HCT116 (cell line): Measurements from ENCODE around the gene POLD2. TPM values are rescaled to one million over a fixed set of nuclear protein-coding genes. Genes with fewer than 3 reads are reported as not detected.

Experiments used
- ATAC-seq: fragments of 200-7000 bp; cut with Tn5 transposase; 2 replicates; pipeline ENCODE4 v1.9.1; 2020; ENCODE audit warnings: mild to moderate bottlenecking, moderate library complexity
- BruUV-seq: library from RNA; stranded (reverse); fragments of 400-500 nt; replicated peaks from 2 replicates; lab custom pipeline; 2021; lab: Mats Ljungman, UMichigan
- CTCF ChIA-PET: fragments of 300-600 bp; sonication (Branson Sonifier 250); formaldehyde crosslinking; loops from one replicate; lab custom pipeline; 2021; ENCODE audit warnings: antibody characterized with exemption; lab: Charles Lee
- POLR2A ChIA-PET: fragments of 300-600, 350-600 bp; sonication (Branson Sonifier 250); formaldehyde crosslinking; loops from one replicate; lab custom pipeline; 2021; ENCODE audit warnings: antibody characterized with exemption; lab: Charles Lee
- RAD21 ChIA-PET, 2 experiments: fragments of 300-600 bp; sonication (Branson Sonifier 250); formaldehyde crosslinking; loops; one replicate each; lab custom pipeline; 2023; ENCODE audit warnings: low total read pairs in 2 of 2; ENCODE audit not compliant: uncharacterized antibody in 2 of 2, unreplicated experiment in 2 of 2, low non-redundant PET in 1 of 2; lab: Charles Lee
- DNase-seq: peaks from one replicate; pipeline ENCODE4 v3.0.0-alpha.2; 2010; ENCODE audit warnings: low read depth, low spot score
- H2AFZ ChIP-seq: fragments of 200-600 bp; shearing (Covaris generic), sonication (generic); 2 replicates; pipeline ENCODE4 v1.6.1; 2017; ENCODE audit warnings: low read depth, mixed run types, mixed read lengths, antibody characterized with exemption, low read length; ENCODE audit not compliant: poor library complexity, severe bottlenecking
- H3K27ac ChIP-seq: 2 replicates; pipeline ENCODE4 v1.5.1; 2012; ENCODE audit warnings: low read depth, low read length
- H3K27me3 ChIP-seq: fragments of 200-600 bp; sonication (generic); 2 replicates; pipeline ENCODE4 v1.6.1; 2016; ENCODE audit warnings: mixed run types, low read length, mixed read lengths; ENCODE audit not compliant: insufficient read depth
- H3K36me3 ChIP-seq, 2 experiments: fragments of 200-500 bp in 1 of 2; fragments of 200-600 bp in 1 of 2; sonication (Bioruptor generic) in 1 of 2; sonication (generic) in 1 of 2; 2 replicates each; pipeline versions ENCODE4 v1.5.1 to v1.6.1; 2014 to 2016; ENCODE audit warnings: low read length in 2 of 2, inconsistent platforms in 1 of 2, mixed read lengths in 1 of 2, mixed run types in 1 of 2; ENCODE audit not compliant: insufficient read depth in 2 of 2, control insufficient read depth in 1 of 2
- H3K4me1 ChIP-seq, 2 experiments: fragments of 200-600 bp in 1 of 2; sonication (generic) in 1 of 2; 2 replicates each; pipeline versions ENCODE4 v1.5.1 to v1.6.1; 2012 to 2017; ENCODE audit warnings: low read length in 2 of 2, inconsistent platforms in 1 of 2, mild to moderate bottlenecking in 1 of 2, mixed read lengths in 1 of 2, mixed run types in 1 of 2, moderate library complexity in 1 of 2; ENCODE audit not compliant: insufficient read depth in 2 of 2, control insufficient read depth in 1 of 2
- H3K4me2 ChIP-seq: fragments of 200-600 bp; sonication (generic); 2 replicates; pipeline ENCODE4 v1.6.1; 2017; ENCODE audit warnings: mixed run types, low read length, mixed read lengths
- H3K4me3 ChIP-seq, 2 experiments: fragments of 200-600 bp in 1 of 2; sonication (generic) in 1 of 2; replicated peaks in 1 of 2; 2 replicates each; pipeline ENCODE4 v1.5.1; 2011 to 2016; ENCODE audit warnings: low read length in 2 of 2, control low read depth in 1 of 2, low read depth in 1 of 2, mild to moderate bottlenecking in 1 of 2, mixed read lengths in 1 of 2, mixed run types in 1 of 2
- H3K79me2 ChIP-seq: fragments of 200-600 bp; sonication (generic); 2 replicates; pipeline ENCODE4 v1.6.1; 2017; ENCODE audit warnings: mild to moderate bottlenecking, mixed run types, low read length, moderate library complexity, mixed read lengths; ENCODE audit not compliant: insufficient read depth
- H3K9ac ChIP-seq: fragments of 200-600 bp; sonication (generic); 2 replicates; pipeline ENCODE4 v1.6.1; 2016; ENCODE audit warnings: low read length, mixed read lengths
- H3K9me2 ChIP-seq: fragments of 200-600 bp; sonication (generic), shearing (Covaris generic); 2 replicates; pipeline ENCODE4 v1.6.1; 2017; ENCODE audit warnings: mixed run types, mild to moderate bottlenecking, moderate library complexity; ENCODE audit not compliant: insufficient read depth
- H3K9me3 ChIP-seq, 2 experiments: fragments of 200-500 bp in 1 of 2; fragments of 200-600 bp in 1 of 2; sonication (Bioruptor generic) in 1 of 2; sonication (generic) in 1 of 2; 2 replicates each; pipeline ENCODE4 v1.6.1; 2014 to 2017; ENCODE audit warnings: low read length in 2 of 2, mixed read lengths in 2 of 2, inconsistent platforms in 1 of 2, low read depth in 1 of 2, mild to moderate bottlenecking in 1 of 2, mixed run types in 1 of 2, moderate library complexity in 1 of 2; ENCODE audit not compliant: control insufficient read depth in 1 of 2, insufficient read depth in 1 of 2
- H4K20me1 ChIP-seq: fragments of 200-600 bp; sonication (generic), shearing (Covaris generic); 2 replicates; pipeline ENCODE4 v1.6.1; 2017; ENCODE audit warnings: mixed run types, mild to moderate bottlenecking, moderate library complexity; ENCODE audit not compliant: insufficient read depth
- EGR1 ChIP-seq: IDR thresholded peaks from 2 replicates; pipeline ENCODE4 v1.6.1; 2012; ENCODE audit warnings: low read depth
- JUND ChIP-seq: IDR thresholded peaks from 2 replicates; pipeline ENCODE4 v1.6.1; 2012
- POLR2A ChIP-seq: IDR thresholded peaks from 2 replicates; pipeline ENCODE4 v1.7.0; 2011; ENCODE audit warnings: borderline replicate concordance; ENCODE audit not compliant: insufficient read depth, insufficient read length; ENCODE audit errors: extremely low read depth
- SIN3A ChIP-seq: IDR thresholded peaks from 2 replicates; pipeline ENCODE4 v1.6.1; 2012; ENCODE audit warnings: low read depth
- TCF7L2 ChIP-seq: IDR thresholded peaks from 2 replicates; pipeline ENCODE4 v1.7.0; 2011; ENCODE audit warnings: borderline replicate concordance, inconsistent platforms; ENCODE audit not compliant: insufficient read depth, insufficient read length; ENCODE audit errors: extremely low read depth
- intact Hi-C: fragments of 100-400 bp; cut with micrococcal nuclease; formaldehyde crosslinking; loops from 2 replicates; pipeline ENCODE4 v1.10.0; 2022
- total RNA-seq: library from RNA; stranded (reverse); gene quantifications from one replicate; pipeline ENCODE4 v1.2.1, GENCODE V29; 2021; ENCODE audit not compliant: unreplicated experiment
- TF ChIP-seq, protein P1 (sequence below): IDR thresholded peaks from 2 replicates; pipeline ENCODE4 v1.6.1; 2012; ENCODE audit warnings: low read depth
- TF ChIP-seq, protein P2 (sequence below), 3 experiments: fragments of 200-600 bp in 1 of 3; sonication (generic) in 1 of 3; IDR thresholded peaks in 2 of 3; conservative IDR thresholded peaks in 1 of 3; 2 replicates each; pipeline ENCODE4 v1.5.1; 2012 to 2017; ENCODE audit warnings: low read depth in 2 of 3, low read length in 2 of 3, antibody characterized with exemption in 1 of 3, borderline replicate concordance in 1 of 3, control low read depth in 1 of 3, mild to moderate bottlenecking in 1 of 3, mixed read lengths in 1 of 3, mixed run types in 1 of 3, moderate library complexity in 1 of 3; ENCODE audit not compliant: insufficient read depth in 1 of 3
- TF ChIP-seq, protein P3 (sequence below): IDR thresholded peaks from 2 replicates; pipeline ENCODE4 v1.6.1; 2011; ENCODE audit warnings: mild to moderate bottlenecking, low read length, moderate library complexity; ENCODE audit not compliant: insufficient replicate concordance; ENCODE audit errors: extremely low read depth

The POLD2 gene
- total RNA-seq, 1 experiment from 2014 or later: 237 TPM

DNA sequence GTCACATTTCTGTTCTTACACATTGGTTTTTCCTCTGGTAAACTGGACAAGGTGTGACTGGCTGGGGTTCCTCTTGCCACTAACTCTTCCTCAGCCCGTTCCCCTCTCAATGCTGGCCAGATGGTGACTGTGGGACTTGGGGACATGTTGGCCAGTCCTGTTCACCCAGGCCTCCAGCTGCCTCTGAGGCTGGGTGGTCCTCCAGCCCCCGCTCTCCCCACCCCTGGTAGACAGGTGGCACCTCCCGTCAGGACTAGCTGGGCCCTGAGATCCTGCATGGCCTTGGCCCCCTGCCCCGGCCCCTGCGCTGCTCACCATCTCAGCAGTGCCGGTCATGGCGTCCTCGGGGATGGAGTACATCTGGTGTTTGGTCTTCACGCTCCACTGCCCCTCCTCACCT, 28.6 kb upstream of the POLD2 start:
- Histone ChIP-seq H3K9ac (no peak overlapping the region), H3K9me3 (no peaks in the 10 kb centered on the region), H3K4me1 (peaks cover 0 to 9% of the 10 kb centered on the region in 2 experiments; a peak in 2 of 4 replicates), H2AFZ (no peak overlapping the region), H4K20me1 (no peaks in the 10 kb centered on the region), H3K36me3 (no peaks in the 10 kb centered on the region), H3K79me2 (no peaks in the 10 kb centered on the region), H3K27ac (no peak overlapping the region), H3K27me3 (no peaks in the 10 kb centered on the region), H3K9me2 (no peaks in the 10 kb centered on the region), H3K4me2 (no peak overlapping the region), H3K4me3 (no peak overlapping the region)
- RAD21 ChIA-PET: no interaction called here
- CTCF ChIA-PET: no interaction called here
- TF ChIP-seq EGR1 (no peak), TCF7L2 (no peak), JUND (no peak), SIN3A (no peak), POLR2A (no peak)
- TF ChIP-seq, protein P1, sequence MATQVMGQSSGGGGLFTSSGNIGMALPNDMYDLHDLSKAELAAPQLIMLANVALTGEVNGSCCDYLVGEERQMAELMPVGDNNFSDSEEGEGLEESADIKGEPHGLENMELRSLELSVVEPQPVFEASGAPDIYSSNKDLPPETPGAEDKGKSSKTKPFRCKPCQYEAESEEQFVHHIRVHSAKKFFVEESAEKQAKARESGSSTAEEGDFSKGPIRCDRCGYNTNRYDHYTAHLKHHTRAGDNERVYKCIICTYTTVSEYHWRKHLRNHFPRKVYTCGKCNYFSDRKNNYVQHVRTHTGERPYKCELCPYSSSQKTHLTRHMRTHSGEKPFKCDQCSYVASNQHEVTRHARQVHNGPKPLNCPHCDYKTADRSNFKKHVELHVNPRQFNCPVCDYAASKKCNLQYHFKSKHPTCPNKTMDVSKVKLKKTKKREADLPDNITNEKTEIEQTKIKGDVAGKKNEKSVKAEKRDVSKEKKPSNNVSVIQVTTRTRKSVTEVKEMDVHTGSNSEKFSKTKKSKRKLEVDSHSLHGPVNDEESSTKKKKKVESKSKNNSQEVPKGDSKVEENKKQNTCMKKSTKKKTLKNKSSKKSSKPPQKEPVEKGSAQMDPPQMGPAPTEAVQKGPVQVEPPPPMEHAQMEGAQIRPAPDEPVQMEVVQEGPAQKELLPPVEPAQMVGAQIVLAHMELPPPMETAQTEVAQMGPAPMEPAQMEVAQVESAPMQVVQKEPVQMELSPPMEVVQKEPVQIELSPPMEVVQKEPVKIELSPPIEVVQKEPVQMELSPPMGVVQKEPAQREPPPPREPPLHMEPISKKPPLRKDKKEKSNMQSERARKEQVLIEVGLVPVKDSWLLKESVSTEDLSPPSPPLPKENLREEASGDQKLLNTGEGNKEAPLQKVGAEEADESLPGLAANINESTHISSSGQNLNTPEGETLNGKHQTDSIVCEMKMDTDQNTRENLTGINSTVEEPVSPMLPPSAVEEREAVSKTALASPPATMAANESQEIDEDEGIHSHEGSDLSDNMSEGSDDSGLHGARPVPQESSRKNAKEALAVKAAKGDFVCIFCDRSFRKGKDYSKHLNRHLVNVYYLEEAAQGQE: no peak
- TF ChIP-seq, protein P2, sequence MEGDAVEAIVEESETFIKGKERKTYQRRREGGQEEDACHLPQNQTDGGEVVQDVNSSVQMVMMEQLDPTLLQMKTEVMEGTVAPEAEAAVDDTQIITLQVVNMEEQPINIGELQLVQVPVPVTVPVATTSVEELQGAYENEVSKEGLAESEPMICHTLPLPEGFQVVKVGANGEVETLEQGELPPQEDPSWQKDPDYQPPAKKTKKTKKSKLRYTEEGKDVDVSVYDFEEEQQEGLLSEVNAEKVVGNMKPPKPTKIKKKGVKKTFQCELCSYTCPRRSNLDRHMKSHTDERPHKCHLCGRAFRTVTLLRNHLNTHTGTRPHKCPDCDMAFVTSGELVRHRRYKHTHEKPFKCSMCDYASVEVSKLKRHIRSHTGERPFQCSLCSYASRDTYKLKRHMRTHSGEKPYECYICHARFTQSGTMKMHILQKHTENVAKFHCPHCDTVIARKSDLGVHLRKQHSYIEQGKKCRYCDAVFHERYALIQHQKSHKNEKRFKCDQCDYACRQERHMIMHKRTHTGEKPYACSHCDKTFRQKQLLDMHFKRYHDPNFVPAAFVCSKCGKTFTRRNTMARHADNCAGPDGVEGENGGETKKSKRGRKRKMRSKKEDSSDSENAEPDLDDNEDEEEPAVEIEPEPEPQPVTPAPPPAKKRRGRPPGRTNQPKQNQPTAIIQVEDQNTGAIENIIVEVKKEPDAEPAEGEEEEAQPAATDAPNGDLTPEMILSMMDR (IDR thresholded peaks at IDR 0.05 in 2 of 3, conservative IDR thresholded peaks at IDR 0.05 in 1 of 3; ENCODE audit: borderline replicate concordance in 1 of 3, insufficient read depth in 1 of 3, low read depth in 2 of 3, low read length in 2 of 3): no peak
- TF ChIP-seq, protein P3, sequence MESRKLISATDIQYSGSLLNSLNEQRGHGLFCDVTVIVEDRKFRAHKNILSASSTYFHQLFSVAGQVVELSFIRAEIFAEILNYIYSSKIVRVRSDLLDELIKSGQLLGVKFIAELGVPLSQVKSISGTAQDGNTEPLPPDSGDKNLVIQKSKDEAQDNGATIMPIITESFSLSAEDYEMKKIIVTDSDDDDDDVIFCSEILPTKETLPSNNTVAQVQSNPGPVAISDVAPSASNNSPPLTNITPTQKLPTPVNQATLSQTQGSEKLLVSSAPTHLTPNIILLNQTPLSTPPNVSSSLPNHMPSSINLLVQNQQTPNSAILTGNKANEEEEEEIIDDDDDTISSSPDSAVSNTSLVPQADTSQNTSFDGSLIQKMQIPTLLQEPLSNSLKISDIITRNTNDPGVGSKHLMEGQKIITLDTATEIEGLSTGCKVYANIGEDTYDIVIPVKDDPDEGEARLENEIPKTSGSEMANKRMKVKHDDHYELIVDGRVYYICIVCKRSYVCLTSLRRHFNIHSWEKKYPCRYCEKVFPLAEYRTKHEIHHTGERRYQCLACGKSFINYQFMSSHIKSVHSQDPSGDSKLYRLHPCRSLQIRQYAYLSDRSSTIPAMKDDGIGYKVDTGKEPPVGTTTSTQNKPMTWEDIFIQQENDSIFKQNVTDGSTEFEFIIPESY: no peak
- intact Hi-C loops: no loop called here
- POLR2A ChIA-PET: no interaction called here
- ATAC-seq (no peak), DNase-seq (no peak)
- BruUV-seq: no TSS peak
